ENCODE measurements around the gene STK39. TPM values are rescaled to one million over a fixed set of nuclear protein-coding genes. Genes with fewer than 3 reads are reported as not detected.

STK39 gene
- total RNA-seq, 1 donor from 2014 or later = 31.9 TPM

DNA sequence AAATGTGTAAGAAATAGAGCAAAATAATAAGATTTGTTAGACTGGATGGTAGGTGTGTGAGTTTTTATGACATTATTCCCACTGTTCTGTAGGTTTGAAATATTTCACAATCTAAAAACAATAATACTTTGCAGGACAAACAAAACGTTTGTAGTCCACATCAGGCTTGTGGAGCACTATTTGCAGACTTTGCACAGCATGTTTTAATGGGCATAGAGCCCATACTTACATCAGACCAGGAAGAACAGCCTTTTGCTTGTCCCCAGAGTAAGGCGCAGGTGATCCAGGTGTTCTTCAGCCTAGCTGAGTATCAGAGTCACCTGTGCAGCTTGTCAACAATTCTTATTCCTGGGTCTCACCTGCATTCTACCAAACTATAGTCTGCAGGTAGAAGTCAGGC is 9.1 kb upstream of the STK39 start:
- no peaks in the 10 kb centered on the region for H3K27me3 Mint-ChIP-seq (ENCODE audit: low read depth)
- DNase-seq (ENCODE audit: low spot score) = no peak

DNA sequence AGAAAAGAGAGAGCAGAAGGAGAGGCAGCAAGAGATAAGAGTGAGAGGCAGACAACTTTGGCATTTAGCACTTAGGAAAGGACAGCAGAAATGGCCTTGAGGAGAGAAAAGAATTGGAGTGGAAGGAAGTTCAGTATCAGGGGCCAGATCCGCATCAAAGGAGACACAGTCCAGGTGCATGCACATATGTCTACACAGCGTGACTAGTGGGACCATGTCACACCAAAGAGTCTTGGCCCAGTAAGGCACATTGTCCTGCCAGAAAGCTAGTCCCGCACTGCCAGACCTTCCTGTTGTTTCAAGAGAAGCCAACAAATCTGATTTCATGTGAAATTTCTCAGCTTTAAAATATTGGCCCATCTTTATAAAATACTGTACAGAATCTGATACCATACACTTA is 8.5 kb upstream of the STK39 start:
- TF ChIP-seq, protein P1, sequence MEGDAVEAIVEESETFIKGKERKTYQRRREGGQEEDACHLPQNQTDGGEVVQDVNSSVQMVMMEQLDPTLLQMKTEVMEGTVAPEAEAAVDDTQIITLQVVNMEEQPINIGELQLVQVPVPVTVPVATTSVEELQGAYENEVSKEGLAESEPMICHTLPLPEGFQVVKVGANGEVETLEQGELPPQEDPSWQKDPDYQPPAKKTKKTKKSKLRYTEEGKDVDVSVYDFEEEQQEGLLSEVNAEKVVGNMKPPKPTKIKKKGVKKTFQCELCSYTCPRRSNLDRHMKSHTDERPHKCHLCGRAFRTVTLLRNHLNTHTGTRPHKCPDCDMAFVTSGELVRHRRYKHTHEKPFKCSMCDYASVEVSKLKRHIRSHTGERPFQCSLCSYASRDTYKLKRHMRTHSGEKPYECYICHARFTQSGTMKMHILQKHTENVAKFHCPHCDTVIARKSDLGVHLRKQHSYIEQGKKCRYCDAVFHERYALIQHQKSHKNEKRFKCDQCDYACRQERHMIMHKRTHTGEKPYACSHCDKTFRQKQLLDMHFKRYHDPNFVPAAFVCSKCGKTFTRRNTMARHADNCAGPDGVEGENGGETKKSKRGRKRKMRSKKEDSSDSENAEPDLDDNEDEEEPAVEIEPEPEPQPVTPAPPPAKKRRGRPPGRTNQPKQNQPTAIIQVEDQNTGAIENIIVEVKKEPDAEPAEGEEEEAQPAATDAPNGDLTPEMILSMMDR (IDR thresholded peaks at IDR 0.05) = no peak
- Mint-ChIP-seq H3K4me3 (ENCODE audit: unreplicated experiment) (no peak overlapping the region), H3K36me3 (ENCODE audit: low read depth) (peaks cover 6% of the 10 kb centered on the region), H3K27me3 (ENCODE audit: low read depth) (no peaks in the 10 kb centered on the region), H3K27ac (ENCODE audit: unreplicated experiment) (peak overlapping the region; percentile 32), H3K9me3 (ENCODE audit: low read depth) (peaks cover 12% of the 10 kb centered on the region), H3K4me1 (ENCODE audit: low read depth) (peaks cover 31% of the 10 kb centered on the region)
- no peak for DNase-seq (ENCODE audit: low spot score)

More for the DNA sequence above, 9.1 kb upstream of the STK39 start:
- peaks cover 6% of the 10 kb centered on the region for H3K36me3 Mint-ChIP-seq (ENCODE audit: low read depth)
- peaks cover 31% of the 10 kb centered on the region for H3K4me1 Mint-ChIP-seq (ENCODE audit: low read depth)
- peaks cover 14% of the 10 kb centered on the region for H3K9me3 Mint-ChIP-seq (ENCODE audit: low read depth)
- H3K27ac Mint-ChIP-seq (ENCODE audit: unreplicated experiment) = no peak overlapping the region
- no peak overlapping the region for H3K4me3 Mint-ChIP-seq (ENCODE audit: unreplicated experiment)
- TF ChIP-seq, protein P1 (IDR thresholded peaks at IDR 0.05) = no peak

DNA sequence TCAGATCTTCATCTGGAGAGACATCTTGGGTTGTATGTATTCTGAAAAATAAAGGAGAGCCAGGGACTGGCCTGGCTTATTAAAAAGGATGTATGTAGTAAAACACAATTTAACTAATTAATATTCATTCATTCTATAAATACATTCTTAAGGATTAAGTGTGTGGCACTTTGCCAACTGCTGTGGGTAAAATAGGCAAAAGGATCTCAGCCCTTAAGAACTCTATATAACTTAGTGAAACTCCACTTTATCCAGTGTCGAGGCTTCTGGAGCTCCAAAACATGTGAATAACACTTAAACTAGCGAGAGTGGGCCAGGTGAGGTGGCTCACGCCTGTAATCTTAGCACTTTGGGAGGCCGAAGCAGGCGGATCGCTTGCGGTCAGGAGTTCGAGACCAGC is 7.7 kb upstream of the STK39 start:
- no peak overlapping the region for H3K4me3 Mint-ChIP-seq (ENCODE audit: unreplicated experiment)
- DNase-seq (ENCODE audit: low spot score) = no peak
- peaks cover 12% of the 10 kb centered on the region for H3K9me3 Mint-ChIP-seq (ENCODE audit: low read depth)
- H3K4me1 Mint-ChIP-seq (ENCODE audit: low read depth) = peaks cover 31% of the 10 kb centered on the region
- H3K27ac Mint-ChIP-seq (ENCODE audit: unreplicated experiment) = peak overlapping the region; percentile 88
- TF ChIP-seq, protein P1 (IDR thresholded peaks at IDR 0.05) = no peak
- no peaks in the 10 kb centered on the region for H3K27me3 Mint-ChIP-seq (ENCODE audit: low read depth)
- H3K36me3 Mint-ChIP-seq (ENCODE audit: low read depth) = peaks cover 6% of the 10 kb centered on the region

DNA sequence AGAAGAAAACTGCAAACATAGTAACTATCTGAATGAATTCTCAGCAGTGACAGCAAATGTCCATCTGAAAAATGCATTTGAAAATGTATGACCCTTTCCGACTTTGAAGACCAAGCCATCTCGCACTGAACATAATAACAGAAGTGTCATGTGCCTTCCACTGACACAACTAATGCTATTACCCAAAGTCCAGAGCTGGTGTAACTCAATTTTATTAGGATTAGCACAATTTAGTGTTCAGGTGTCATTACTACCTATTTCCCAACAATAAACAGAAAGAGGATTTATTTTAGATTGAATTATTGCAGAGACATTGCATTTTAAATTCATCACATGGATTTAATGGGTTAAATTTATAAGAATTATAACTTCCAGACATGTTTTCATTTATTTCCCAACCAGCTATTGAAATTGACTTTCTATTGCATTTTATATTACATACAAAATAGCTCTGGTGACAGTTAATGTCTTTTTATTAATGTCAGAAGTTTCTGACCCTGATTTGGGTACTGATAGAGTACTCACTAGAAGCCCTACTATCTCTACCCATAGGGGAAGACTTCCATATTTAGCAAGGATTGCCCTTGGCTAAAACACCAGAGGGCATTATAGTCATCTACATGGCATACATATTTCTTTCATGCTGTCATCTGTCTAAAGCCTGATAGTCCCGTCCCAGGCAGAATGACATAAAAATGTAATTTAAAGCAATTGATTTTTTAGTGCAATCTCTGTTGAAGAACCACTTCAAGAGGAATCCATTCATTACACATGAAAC is 7.0 kb upstream of the STK39 start:
- Mint-ChIP-seq H3K27ac (ENCODE audit: unreplicated experiment) (peak overlapping the region; percentile 88), H3K4me1 (ENCODE audit: low read depth) (peaks cover 34% of the 10 kb centered on the region)

DNA sequence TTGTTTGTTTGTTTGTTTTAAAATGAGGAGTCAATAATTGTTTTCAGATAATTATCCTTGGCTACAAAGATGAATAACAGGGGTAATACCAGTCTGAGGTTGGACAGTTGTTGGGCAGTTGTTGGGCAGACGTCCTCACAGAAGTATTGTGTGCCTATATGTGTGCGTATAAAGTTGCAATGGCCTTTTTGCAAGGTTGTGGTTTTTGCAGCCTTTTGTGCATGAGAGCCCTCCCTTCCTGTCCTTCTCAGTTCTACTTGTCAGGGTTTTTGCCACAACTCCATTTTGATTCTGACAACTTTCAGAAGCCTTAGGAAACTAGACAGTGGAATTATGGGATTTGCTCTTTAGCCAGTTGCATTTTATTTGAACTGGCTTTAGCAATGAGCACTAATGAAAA is 6.0 kb upstream of the STK39 start:
- Mint-ChIP-seq H3K27me3 (ENCODE audit: low read depth) (no peaks in the 10 kb centered on the region), H3K9me3 (ENCODE audit: low read depth) (no peaks in the 10 kb centered on the region), H3K36me3 (ENCODE audit: low read depth) (no peaks in the 10 kb centered on the region), H3K4me1 (ENCODE audit: low read depth) (peaks cover 42% of the 10 kb centered on the region), H3K4me3 (ENCODE audit: unreplicated experiment) (no peak overlapping the region), H3K27ac (ENCODE audit: unreplicated experiment) (no peak overlapping the region)
- TF ChIP-seq, protein P1 (IDR thresholded peaks at IDR 0.05) = no peak
- no peak for DNase-seq (ENCODE audit: low spot score)

More for the DNA sequence above, 7.0 kb upstream of the STK39 start:
- Mint-ChIP-seq H3K4me3 (ENCODE audit: unreplicated experiment) (no peak overlapping the region), H3K27me3 (ENCODE audit: low read depth) (no peaks in the 10 kb centered on the region), H3K9me3 (ENCODE audit: low read depth) (peaks cover 9% of the 10 kb centered on the region), H3K36me3 (ENCODE audit: low read depth) (peaks cover 6% of the 10 kb centered on the region)
- DNase-seq (ENCODE audit: low spot score) = no peak
- TF ChIP-seq, protein P1 (IDR thresholded peaks at IDR 0.05) = peak; percentile 68

Measured in chondrocyte (in vitro differentiated cells).